HG03520 (cell line): ENCODE results near the gene RDX.
"Not testable (repeated sequence)": the region's sequence is repeated elsewhere in the genome, so short reads cannot be mapped to it uniquely, and the experiment has no call there.

Experiments used
- ATAC-seq: cut with Tn5 transposase; IDR thresholded peaks from one replicate; pipeline ENCODE4 v1.9.1; 2021; ENCODE audit warnings: mild to moderate bottlenecking, moderate library complexity; ENCODE audit not compliant: unreplicated experiment

Gene RDX

DNA sequence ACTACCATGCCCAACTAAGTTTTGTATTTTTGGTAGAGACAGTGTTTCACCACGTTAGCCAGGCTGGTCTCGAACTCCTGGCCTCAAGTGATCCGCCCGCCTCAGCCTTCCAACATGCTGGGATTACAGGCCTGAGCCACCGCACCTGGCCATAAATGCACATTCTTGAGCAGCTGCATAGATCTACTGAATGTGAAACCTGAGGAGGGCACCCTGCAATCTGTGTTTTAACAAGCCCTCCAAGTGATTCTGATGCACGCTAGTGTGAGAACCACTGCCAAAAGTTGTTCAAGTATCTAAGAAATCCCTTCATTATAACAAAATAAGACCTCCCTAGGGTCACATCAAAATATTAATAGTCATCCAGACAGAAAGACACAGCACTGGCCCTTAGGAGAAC, 89.3 kb downstream of the RDX start:
- no peak for ATAC-seq

DNA sequence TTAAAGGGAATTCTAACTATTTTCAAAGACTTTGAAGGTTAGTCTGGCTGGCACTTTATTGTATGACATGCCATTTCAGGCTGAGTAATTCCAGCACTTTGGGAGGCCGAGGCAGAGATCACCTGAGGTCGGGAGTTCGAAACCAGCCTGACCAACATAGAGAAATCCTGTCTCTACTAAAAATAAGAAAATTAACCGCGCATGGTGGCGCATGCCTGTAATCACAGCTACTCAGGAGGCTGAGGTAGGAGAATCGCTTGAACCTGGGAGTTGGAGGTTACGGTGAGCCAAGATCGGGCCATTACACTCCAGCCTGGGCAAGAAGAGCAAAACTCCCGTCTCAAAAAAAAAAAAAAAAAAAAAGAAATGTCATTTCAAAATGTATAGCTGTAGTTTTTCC, 95.6 kb downstream of the RDX start:
- ATAC-seq = no peak

DNA sequence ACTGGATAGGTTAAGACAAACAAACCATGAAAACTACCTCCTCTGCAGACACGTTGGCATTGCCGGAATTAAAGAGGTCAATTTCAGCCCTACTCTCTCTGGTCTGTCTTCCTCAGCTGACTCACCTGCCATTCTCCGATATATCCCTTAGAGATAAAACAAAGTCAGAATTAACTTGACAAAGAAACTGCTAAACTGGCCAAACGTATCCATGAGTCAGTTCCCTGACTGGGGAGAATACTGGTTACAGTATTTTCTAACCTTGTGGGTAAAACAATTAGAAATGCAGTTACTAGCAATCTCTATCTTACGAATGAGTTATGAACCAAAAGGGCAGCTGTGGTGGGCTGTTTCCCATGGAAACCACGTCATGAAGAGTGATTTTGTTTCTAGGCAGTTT, 96.2 kb downstream of the RDX start:
- no peak for ATAC-seq

DNA sequence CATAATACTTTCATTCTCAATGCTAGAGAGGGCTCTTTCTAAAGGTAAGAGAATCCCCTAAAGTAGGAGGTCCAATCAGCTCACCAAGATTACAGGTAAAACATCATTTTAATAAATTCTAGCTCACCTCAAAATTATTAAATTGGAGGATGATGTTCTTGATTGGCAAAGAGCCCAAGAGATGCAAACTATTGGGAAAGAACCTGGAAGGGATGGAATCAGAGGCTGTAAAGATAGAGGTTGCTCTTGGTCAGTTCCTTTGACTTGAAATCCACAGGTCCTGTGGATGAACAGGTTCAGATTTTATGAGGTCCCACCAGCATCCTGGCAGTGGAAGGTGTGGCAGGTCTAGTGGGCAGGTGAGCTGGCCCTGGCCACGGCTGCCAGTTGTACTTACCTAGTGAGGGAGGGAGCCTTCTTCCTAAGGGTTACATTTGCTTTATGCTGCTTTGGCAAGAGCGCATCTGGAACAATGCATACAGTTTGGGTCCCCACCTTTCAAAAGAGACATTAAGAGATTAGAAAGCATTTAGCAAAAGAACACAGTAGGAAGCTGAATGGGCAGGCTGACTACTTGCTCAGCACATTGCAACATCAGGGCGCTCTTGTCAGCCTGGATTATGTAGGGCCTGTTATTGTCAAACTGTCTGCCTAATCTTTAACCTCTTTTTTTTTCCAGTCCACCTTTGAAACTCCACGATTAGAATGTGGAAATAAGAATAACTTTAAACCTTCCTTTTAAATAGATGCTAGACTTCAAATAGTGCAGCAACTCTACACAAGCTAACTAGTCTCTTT, 97.0 kb downstream of the RDX start:
- ATAC-seq = no peak

DNA sequence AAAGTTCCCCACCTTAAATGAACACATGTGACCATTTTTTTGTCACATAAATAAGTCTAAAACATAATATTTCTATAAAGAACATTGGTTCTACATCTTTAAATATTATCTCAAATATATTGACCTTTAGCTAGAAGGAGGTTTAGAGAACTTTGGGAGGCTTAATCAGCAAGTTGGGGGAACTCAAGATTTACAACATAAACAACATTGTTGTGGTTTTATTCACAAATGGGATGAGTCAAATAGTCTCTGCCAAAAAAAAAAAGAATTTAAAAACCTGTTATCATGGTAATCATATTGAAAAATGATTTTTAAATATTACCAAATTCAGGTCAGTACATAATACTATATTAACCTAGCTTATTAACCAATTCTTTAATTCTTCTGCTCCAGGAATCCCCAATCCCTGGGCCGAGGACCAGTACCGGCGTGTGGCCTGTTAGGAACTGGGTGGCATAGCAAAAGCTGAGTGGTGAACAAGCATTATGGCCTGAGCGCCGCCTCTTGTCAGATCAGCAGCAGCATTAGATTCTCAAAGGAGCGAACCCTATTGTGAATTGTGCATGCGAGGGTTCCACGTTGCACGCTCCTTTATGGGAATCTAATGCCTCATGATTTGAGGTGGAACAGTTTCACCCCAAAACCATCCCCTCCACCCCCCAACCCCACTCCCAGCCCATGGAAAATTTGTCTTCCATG, 98.2 kb downstream of the RDX start:
- ATAC-seq = no peak

DNA sequence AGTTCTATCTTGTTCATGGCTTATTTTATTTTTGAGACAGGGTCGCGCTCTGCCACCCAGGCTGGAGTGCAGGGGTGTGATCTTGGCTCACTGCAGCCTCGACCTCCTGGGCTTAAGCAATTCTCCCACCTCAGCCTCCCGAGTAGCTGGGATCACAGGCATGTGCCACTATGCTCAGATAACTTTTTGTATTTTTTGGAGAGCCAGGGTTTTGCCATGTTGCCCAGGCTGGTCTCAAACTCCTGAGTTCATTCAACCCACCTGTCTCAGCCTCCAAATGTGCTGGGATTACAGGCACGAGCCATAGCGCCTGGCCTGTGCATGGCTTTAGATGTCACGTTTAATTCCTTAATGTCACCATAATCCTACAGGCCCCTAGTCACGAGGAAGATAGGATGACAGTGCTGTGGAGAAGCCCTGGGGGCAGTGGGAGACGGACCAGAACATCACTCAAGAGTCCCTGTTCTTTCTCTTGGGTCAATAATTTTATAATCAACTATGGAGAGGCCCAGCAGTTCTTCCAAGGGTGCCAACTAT, 99.5 kb downstream of the RDX start:
- ATAC-seq = no peak

DNA sequence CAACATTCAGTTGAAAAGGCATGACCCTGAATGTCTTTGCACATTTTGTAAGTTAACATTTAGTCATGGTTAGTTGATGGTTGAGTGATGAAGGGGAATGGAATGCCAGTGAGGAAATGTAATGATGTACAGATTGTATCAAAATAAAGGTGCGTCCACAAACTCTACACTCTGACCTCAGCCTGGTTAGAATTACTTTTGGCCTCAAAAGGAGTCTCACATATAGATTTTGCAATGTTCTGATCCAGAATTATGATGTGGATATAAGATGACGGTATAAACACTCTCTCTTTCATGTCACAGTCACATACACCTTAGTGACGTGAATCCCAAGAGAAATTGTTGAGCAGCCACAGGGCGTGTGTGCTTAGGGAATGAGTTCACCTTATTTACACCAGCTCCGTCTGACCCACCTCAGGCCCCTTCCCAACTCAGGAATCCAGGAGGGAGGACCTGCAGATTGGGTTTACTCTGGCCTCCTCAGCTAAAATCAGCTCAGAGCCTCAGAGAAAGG, 100.1 kb downstream of the RDX start:
- ATAC-seq = no peak

DNA sequence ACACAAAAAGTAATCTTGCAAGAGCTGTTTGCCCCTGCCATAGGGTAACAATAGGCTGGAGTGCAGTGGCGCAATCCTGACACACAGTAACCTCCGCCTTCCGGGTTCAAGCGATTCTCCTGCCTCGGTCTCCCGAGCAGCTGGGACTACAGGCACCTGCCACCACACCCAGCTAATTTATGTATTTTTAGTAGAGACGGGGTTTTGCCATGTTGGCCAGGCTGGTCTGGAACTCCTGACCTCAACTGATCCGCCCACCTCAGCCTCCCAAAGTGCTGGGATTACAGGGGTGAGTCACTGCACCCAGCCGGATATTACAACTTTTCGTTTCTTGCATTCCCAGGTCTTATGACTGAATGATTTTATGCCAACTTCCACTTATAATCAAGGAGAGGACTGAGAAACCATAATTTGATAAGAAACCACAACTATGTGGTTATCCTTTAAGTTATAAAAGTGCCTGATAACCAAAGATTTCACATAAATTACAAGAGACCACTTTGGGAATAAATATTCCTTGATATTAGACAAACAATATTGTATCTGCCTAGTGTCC, 102.1 kb downstream of the RDX start:
- ATAC-seq = not testable (repeated sequence)

DNA sequence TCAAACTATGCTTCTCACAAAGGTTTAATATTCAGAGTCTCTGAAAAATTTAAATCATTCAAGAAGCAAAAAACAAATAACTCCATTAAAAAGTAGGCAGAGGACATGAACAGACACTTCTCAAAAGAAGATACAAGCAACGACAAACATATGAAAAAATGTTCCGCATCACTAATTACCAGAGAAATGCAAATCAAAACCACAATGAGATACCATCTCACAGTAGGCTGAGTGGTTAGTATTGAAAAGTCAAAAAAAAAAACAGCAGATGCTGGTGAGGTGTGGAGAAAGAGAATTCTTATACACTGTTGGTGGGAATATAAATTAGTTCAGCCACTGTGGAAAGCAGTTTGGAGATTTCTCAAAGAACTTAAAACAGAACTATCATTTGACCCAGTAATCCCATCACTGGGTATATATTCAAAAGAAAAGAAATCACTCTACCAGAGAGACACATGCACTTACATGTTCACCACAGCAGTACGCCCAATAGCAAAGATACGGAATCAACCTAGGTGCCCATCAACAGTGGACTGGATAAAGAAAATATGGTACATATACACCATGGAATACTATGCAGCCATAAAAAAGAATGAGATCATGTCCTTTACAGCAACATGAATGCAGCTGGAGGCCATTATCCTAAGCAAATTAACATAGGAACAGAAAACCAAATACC, 103.7 kb downstream of the RDX start:
- peak; percentile 66 for ATAC-seq

DNA sequence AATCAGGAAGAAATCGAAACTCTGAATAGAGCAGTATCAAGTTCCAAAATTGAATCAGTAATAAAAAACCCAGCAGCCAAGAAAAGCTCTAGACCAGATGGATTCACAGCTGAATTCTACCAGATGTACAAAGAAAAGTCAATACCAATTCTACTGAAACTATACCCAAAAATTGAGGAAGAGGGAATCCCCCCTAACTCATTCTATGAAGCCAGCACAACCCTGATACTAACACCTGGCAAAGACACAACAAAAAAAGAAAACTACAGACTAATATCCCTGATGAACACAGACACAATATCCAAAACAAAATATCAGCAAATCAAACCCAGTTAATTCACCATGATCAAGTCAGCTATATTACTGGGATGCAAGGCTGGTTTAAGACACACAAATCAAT, 105.5 kb downstream of the RDX start:
- no peak for ATAC-seq

DNA sequence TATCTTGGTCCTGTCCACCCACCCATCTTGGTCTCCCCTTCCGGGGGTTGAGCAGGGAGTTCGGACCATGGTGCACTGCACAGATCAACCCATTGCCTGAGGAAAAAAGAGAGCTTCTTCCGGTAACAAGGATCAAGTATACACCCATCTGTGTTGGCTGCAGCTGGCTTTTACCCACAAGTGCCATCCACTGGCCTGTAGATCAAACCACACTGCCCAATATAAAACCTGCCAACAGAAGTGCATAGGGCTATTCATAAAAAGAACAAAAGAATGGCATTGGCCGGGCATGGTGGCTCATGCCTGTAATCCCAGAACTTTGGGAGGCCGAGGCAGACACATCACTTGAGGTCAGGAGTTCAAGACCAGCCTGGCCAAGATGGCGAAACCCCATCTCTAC, 108.7 kb downstream of the RDX start:
- ATAC-seq = no peak

DNA sequence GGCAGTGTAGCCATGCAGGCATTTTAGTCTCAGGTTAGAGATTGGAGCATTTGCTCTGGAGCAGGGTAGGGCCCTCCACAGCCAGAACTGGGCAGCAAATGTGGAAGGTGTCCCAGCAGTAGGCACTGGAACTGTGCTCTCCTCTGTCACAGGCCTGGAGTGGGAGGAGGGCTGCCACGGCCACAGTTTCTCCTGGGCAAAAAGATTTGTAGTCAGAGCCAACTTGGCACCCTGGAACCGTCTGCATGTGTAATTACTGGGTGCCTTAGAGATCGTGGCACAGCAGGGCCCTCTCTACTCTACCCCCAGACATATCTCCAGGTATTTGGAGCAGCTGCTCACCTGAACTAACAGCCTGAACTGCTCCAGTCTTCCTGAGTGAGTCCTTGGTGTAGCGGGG, 109.5 kb downstream of the RDX start:
- no peak for ATAC-seq

DNA sequence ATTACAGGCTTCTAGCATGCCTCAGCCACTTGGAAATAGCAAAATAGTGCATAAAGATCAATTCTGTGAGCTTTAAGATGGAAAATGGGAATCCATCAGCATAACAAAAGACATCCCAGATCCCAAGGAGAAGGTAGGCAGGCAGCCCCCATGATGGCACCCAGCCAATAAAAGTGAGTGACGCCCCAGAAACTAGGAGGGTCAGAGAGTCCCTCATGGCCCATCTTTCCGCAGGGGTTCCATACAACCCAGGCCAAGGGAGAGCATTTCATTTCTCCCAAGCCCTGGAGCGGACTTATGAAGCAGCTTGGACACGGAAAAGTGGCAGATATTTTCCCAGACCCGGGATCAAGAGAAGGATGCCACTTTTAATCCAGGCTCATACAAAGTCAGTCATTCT, 110.0 kb downstream of the RDX start:
- ATAC-seq = no peak

DNA sequence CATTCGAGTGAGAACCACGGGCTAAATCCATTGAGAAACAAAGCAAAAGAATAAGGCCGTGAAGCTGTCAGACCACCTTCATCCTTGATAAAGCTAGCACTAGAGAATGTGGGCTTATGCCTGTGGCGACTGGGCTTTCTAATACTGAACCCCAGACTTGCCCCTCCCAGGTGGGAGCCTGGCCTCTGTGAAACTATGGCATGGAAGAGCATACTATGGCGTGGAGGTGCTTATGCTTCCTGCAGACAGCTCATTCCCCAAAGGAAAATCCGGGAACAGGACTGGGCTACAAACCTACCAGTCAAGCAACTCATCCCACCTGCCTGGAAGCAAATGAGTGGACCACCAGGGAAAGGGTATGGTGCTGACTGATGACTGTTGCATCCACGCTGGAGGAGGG, 110.8 kb downstream of the RDX start:
- ATAC-seq = no peak

DNA sequence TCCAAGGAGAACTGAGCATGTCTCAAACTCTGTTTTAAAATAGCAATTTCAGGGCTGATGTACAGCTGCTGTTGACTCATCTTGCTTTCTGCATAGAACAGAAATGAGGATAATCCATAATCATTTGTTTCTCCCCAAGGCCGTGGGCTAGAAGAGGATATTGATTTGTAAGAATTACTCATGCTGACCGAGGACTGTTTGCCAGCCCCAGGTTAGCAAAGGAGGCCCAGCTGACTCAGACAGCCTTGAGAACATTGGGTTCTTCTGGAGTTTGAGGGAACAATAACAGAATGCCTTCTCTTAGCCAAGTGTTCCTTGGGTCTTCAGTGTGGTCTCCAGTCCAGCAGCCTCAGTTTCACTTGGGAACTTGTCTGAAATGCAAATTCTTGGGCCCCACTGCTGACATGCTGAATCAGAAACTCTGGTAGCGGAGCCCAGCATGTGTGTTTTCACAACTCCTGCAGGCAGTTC, 111.3 kb downstream of the RDX start:
- ATAC-seq = no peak

DNA sequence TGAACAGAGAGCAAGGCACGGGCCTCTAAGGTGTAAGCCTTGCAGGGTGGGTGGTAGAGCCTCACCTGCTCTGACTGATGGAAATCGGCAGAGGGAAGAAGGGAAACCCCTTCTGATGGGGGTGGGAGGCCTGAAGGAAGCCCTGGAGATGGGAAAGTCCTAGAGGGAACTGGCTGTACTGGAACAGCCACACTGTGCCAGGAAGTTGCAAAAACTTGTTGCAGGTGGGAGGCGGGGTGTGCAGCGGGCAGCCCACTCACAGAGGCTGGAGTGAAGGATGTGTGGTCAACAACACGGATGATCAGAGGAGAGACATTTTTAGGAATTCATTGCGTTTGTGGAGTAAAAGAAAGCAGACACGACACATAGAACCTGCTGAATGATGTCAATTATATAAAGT, 112.0 kb downstream of the RDX start:
- ATAC-seq = no peak

DNA sequence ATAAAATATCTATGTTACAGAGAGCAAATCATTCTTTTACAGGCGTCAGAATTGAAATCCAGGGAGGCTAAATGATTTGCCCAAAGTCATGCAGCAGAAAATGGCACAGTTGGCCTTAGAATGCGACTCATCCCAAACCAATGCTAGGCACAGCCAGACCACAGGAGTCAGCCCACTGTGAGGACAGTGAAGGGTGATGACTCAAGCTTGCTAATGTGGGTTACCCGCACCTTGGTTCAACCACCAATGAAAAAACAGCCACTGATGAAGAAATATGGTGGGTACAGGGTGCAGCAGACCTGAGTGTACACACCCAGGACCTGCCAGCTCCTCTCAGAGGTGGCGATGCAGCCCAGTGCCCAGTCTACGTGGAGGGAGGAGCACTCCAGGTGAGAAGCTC, 113.5 kb downstream of the RDX start:
- no peak for ATAC-seq

DNA sequence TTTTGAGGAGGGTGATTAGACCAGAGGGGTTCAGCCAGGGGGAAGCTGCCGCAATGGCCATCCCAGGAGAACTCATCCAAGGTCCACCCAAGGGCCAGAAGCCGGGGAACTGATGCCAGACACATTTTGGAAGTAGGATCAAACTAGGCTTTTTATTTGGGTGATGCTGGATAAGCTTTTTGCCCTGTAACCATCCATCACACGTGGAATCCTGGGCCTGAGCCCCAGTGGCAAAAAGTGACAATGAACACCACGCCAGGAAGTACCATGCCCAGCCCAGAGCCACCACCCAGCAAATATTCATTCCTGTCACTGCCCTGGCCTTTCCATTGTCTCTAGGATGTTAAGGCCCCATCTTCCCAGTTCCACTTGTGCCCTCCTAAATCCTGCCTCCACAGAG, 117.3 kb downstream of the RDX start:
- ATAC-seq = no peak

DNA sequence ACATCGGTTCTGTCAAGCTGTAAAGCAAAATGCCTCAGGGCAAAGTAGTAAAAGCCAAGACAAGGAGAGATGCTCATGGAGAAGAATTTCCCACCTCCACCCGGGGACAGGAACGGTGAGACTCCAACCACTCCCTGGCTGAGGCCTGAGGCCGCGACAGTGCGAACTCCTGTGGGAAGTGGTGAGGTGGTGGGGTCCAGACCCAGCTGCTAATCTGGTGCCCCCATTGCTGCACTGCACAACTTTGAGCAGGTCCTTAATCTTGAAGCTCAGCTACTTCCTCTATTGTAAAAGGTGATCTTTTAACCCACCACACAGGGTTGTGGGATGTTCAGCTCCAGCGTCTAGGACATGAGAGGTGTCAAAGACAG, 119.3 kb downstream of the RDX start:
- ATAC-seq = no peak

DNA sequence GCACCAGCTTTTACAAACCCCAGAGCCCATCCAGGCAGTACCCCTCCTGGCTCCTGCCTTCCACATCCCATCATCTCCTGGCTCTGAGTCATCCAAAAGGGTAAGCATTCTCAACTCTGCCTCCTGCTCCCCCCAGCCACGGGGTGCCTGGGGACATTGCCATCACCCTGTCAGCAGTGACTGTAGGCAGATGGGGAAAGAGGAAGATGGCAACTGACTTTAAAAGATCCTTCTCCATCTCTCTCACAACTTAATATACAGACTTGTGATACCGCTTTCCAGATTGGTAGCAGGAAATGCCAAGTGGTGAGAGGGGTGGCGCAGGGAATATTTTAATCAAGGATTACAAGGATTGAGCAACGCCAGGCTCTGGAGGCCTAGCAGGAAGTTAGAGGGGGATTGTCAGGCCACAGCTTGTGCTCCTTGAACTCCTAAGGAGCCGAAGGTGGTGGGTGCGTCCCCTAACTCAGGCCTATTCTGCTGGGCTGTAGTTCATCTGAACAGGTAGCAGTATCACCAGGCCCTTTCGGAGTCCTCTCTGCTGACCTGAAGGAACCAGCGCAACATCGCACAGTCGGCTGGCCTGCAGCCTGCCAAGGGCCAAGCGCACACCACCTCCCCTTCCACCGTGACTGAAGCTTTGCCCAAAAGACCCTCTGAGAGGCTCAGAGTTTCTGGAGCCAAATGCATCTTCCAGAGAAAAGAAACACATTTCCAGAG, 119.9 kb downstream of the RDX start:
- ATAC-seq = no peak
